T-helper 22 cell (primary cell): Measurements from ENCODE around the gene PCF11.
"Not testable (repeated sequence)": the region's sequence is repeated elsewhere in the genome, so short reads cannot be mapped to it uniquely, and the experiment has no call there.

Experiments
- DNase-seq: peaks from one replicate; pipeline ENCODE4 v3.0.0-alpha.2; 2020; ENCODE audit warnings: low read depth

Gene PCF11, protein sequence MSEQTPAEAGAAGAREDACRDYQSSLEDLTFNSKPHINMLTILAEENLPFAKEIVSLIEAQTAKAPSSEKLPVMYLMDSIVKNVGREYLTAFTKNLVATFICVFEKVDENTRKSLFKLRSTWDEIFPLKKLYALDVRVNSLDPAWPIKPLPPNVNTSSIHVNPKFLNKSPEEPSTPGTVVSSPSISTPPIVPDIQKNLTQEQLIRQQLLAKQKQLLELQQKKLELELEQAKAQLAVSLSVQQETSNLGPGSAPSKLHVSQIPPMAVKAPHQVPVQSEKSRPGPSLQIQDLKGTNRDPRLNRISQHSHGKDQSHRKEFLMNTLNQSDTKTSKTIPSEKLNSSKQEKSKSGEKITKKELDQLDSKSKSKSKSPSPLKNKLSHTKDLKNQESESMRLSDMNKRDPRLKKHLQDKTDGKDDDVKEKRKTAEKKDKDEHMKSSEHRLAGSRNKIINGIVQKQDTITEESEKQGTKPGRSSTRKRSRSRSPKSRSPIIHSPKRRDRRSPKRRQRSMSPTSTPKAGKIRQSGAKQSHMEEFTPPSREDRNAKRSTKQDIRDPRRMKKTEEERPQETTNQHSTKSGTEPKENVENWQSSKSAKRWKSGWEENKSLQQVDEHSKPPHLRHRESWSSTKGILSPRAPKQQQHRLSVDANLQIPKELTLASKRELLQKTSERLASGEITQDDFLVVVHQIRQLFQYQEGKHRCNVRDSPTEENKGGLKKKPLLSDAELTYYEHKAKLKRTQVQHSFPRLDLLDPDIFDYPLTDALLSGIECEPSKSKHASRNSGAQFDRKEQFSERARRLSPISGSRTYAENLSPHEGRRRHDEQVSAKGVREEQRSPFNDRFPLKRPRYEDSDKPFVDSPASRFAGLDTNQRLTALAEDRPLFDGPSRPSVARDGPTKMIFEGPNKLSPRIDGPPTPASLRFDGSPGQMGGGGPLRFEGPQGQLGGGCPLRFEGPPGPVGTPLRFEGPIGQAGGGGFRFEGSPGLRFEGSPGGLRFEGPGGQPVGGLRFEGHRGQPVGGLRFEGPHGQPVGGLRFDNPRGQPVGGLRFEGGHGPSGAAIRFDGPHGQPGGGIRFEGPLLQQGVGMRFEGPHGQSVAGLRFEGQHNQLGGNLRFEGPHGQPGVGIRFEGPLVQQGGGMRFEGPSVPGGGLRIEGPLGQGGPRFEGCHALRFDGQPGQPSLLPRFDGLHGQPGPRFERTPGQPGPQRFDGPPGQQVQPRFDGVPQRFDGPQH (N-terminal part only)

DNA sequence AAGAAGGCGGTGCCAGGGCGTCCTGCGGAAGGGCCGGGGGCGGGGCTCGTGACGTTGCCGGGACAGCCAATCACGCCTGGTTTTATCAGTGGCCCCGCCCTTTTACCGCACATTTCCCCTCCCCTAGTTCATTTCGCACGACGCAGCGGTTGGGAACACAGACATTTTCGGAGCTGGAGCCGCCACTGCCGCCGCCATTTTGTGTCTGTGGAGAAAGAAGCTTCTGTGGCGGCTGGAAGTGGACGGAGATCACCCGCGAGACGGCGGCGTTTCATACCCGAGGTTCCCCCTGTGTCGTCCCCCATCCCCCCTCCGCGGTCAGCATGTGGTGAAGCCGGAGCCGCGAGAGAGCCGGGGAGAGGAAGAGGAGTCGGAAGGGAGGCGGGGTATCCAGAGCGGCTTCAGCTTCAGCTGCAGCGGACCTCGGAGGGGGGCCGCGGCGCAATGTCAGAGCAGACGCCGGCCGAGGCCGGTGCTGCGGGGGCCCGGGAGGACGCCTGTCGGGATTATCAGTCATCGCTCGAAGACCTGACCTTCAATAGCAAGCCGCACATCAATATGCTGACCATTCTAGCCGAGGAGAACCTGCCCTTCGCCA, at the start of gene PCF11:
Gene PCF11 (plus strand): TSS at position 136 of the 598 bp plus-strand sequence. CDS start 309 bp downstream, at position 445.
- no peak for DNase-seq

DNA sequence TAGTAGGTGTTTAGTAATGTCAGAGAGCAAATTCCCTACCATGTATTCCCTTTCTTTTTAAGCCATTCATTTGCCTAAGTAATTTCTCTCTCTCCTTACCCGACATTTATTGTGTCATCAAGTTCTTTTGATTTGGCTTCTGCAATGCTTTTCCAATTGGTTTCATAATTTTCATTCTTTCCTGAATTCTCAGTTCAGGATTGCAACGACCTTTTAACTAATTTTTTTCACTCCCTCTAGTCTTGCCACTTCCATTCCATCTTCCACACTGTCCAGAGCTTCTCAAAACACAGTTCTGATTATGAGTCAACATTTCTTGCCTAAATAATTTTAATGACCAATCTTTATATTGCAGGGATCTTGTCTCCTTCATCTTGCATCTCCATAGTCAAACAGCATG, 44.0 kb upstream of the PCF11 start:
- DNase-seq = no peak

DNA sequence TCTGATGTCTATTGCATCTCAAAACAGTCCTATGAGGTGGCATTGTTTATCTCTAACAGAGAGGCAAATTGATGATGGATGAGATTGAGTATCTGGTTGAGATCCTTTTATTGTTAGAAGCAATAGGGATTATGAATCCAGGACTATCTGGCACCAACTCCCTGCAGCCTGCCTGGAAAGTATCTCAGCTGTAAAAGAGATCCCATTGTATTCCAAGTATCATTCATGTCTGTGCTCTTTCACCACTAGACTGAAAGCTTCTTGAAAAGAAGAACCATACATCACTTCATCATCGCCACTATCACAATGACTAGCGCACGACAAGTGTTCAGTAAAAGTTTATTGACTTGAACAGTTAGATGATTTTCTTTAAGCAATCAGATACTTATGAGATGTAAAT, 41.9 kb upstream of the PCF11 start:
- DNase-seq = no peak

DNA sequence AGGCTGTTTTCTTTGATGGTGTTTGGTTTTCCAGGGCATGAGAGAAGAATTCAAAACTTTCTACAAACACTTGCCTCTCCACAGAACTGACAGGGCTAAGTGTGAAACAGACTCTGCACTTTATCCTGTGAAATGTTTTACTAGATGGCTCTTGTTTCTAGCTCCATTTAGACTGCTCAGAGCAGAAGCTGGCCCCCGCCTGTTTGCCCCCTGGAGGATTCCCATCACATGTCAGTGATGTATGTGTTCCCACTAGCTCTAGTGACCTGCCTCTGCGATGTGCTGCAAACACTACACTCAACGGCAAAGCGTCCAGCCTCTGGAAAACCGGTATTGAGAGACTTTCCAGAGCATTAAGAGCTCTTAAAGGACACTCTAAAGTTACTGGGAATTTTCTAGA, 41.4 kb upstream of the PCF11 start:
- DNase-seq = no peak

DNA sequence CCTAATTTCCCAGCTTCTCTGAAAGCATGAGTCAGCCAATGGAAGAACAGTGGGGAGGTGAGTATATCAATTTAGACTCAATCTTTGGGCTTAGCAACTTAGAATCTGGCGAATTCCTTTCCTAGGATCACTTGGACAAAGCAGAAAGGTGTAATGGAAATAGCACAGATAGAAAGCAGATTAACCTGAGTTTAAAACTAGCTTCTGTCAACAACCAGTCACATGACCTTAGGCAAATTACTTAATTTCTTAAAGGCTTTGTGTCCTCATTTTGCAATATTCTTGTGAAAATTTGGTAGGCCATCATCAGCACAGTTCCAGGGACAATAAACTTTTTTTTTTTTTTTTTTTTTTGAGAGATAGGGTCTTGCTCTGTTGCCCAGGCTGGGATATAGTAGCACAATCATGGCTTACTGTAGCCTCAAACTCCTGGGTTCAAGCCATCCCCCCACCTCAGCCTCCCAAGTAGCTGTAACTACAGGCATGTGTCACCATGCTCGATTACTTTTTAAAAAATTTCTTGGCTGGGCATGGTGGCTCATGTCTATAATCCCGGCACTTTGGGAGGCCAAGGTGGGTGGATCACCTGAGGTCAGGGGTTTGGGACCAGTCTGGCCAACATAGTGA, 40.8 kb upstream of the PCF11 start:
- no peak for DNase-seq

DNA sequence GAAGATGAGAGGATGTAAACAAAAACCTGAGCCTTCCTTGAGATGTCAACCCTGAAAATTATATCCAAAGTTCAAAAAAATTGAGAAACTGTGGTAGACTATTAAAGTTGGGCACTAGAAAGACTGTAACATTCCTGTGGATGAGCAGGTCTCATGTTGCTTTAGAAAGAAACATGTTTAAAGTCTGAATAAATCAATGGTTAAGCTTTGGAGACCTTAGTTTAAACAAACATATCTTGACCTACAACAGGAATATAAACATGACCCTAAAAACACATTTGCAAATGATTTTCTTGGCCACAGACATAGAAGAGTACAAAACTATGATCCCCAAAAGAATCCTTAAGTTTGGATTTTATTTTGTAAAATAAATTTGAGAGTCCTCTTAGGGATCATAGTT, 38.1 kb upstream of the PCF11 start:
- DNase-seq = no peak

DNA sequence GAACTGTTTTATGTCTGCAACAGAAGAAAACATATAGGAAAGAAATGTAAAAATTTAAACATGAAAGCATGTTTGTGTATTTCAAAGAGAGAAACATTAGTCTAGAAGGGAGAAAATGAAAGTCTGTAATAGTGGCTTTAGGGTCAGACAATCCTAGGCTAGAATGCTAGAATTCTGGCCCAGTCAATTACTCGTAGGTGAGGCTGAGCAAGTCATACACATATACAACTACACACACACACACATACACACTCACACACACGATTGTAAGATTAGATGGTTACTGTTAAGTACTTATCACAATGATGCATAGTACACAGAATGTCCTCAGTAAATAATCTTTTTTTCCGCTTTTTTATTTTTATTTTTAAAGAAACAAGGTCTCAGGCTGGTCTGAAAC, 37.7 kb upstream of the PCF11 start:
- DNase-seq = no peak

DNA sequence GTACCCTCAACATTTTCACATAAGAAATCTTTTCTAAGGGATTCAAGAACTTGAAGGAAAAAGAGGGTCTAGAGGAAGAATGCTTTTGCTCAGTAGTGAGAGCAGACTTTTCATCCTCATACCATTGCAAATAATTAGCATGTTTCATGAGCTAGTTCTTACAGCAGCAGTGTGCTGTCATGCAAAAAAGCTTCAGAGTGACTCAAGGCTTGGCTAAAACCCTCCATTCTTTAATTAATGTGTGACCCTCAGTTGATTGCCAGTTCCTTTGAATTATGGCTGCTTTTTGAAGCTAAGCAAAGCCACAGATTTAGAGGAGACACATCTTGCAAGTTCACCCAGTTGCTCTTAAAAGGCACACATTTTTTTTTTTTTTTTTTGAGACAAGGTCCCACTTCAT, 36.6 kb upstream of the PCF11 start:
- DNase-seq = no peak

DNA sequence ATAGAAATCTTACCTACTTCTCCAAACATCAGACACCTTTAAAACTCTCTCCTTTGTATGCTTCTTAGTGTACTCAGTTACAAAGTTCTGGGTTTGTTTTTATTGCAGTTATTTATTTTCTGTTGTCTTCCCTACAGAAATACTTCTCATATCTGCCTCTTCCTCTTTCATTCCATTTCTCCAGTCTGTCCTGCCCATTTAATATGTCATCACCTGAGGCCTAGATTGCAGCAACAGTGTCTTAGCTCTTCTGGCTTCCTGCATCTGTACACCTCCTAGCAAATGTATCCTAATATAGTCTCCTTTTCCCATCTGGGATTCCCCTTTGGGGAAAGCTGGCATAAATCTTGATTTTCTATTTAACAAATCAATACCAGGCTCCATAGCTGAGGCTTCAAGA, 34.9 kb upstream of the PCF11 start:
- DNase-seq = no peak

DNA sequence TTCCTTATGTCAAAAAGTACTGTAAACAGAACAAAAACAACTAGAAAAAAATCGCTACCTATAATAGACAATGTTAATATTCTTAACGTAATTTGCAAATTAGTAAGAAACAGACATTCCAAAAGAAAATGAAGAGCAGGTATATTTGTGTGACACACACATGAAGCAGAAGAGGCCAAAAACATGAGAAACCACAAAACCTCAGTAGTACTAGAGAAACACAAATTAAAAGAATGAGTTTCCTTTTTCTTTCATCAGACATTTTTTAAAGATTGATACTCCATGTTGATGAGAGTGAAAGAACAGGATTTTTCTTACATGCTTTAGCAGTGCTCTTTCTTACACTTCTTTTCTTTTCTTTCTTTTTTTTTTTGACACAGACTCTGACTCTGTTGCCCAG, 34.2 kb upstream of the PCF11 start:
- DNase-seq = no peak

DNA sequence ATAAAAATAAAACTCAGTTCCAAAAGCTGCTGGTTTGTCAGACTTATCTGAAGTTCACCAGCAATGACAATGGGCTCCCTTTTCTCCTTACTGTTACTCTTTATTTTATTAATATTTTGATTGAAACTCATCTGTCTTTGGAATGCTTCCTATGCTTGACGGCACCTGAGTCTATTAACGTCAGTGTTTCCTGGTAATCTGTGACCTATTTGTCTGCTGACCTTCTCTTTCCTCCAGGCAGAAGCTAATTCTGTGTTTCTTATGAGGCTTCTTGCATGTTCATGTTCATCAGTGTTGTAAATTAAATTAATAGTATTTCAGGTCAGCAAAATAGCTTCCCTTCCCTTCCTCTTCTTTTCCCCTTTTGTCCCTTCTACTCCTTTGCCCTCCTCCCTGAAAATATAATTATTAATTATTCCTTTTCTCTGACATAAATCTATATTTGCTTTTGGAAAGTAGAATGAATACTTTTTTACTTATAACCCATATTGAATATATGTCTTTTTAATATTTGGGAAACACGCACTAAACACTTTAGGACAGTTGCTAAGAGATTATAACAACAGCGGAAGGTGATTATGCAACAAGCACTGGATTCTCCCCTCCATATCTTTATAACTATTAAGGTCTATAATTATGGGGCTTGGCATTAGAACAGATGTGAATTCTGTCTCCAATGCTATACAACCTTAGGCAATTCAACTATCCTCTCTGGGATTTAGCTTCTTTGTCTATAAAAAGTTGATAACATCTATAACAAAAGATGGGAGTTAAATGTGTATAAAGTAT, 32.1 kb upstream of the PCF11 start:
- DNase-seq = no peak

DNA sequence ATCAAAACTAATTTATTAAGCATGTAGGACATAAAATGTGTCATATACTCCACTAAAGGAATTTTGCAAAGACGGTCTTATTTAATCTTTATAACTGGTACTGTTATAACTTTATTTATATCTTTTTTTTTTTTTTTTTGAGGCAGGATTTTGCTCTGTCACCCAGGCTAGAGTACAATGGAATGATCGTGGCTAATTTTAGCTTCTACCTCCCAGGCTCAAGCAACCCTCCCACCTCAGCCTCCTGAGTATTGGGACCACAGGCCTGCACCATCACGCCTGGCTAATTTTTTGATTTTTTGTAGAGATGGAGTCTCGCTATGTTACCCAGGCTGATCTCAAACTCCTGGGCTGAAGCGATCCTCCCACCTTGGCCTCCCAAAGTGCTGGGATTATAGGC, 31.4 kb upstream of the PCF11 start:
- no peak for DNase-seq

DNA sequence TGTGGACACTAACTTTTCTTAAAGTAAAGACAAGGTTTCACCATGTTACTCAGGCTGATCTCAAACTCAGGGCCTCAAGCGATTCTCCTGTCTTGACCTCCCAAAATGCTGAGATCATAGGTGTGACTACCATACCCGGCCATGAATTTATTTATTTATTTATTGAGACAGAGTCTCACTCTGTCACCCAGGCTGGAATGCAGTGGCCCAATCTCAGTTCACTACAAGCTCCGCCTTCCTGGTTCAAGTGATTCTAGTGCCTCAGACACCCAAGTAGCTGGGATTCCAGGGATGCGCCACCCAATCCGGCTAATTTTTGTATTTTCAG, 29.7 kb upstream of the PCF11 start:
- DNase-seq = no peak

DNA sequence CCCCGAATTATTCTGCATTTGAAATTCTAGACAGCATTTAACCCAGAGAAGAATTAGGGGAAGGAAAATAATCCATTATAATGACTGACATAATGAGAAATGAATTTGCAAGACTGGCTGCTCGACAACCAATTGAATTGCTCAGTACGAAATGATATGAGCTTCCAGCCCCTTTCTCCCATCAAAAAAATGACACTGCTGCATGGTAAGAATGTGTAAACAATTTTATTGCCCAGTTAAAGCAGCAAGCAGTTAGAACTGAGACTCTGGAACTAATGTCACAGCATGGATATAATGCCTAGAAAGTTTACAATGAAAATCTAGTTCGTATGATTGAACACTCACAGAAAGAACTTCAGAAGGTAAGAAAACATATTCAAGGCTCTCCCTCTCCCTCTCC, 24.7 kb upstream of the PCF11 start:
- DNase-seq = no peak

DNA sequence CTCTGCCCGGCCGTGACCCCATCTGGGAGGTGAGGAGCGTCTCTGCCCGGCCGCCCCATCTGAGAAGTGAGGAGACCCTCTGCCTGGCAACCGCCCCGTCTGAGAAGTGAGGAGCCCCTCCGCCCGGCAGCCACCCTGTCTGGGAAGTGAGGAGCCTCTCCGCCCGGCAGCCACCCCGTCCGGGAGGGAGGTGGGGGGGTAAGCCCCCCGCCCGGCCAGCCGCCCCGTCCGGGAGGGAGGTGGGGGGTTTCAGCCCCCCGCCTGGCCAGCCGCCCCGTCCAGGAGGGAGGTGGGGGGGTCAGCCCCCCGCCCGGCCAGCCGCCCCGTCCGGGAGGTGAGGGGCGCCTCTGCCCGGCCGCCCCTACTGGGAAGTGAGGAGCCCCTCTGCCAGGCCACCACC, 23.7 kb upstream of the PCF11 start:
- not testable (repeated sequence) for DNase-seq

DNA sequence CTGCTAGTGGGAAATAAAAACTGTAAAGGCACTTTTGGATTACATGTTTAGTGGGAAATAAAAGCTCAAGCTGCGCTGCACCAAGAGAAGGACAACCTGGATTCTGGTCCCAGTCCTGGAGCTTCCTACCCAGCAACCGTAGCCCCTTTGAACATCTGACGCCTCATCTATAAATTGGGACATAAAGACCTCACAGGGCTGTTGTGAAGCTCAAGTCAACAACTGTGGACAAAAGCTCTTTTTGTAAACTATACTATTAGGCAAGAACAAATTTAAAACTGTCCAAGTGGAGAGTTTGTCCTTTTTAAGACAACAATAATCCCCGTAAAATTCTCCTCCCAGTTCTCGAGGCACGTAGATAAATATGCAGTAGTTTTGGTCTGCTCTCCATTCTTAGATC, 17.6 kb upstream of the PCF11 start:
- DNase-seq = no peak

DNA sequence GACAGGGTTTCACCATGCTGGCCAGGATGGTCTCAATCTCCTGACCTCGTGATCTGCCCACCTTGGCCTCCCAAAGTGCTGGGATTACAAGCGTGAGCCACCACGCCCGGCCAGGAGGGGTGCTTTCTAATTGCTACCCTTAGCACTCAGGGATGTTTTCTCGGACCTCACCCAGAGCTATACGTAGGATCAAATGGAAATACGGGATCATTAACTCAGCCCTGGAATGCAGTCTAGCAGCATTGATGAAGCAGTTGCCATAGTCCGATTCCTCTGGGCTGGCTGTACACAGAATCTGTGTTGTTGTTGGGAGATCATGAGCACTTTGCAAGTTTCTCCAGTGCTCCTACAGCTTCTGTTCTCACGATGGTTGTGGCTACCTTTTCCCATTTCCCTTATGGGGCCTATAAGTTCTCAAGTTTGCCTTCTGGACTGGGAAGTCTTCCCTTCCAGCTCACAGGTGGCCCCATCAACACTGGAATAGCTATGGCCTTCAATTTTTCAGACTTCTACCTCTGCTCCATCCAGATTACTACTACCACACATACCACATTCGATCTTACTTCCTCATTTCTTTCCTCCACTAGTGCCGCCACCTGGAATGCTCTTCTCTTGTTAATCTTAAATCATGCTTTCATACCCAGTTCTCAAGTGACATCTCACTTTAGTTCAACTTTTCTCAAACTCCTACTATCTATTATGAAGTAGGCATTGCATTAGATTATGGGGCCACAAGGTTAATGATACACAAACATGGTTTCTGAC, 16.1 kb upstream of the PCF11 start:
- DNase-seq = no peak

DNA sequence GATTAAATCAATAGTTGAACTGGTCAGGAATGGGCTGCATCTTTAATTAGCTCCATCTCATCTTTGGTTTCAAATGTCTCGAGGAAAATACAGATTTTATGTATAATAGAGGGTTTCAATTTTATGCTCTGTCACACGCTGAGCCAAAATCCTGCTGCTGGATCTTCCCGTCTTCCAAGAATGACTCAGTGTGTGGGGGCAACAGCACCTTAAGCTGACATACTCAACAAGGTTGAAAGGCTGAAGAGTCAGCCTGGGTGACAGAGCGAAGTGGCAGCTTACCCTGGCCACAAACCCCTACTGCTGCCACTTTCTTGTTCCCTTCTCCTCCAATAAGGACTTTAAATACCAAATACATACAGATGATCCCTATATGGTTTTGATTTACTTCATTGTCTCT, 9.0 kb upstream of the PCF11 start:
- no peak for DNase-seq

DNA sequence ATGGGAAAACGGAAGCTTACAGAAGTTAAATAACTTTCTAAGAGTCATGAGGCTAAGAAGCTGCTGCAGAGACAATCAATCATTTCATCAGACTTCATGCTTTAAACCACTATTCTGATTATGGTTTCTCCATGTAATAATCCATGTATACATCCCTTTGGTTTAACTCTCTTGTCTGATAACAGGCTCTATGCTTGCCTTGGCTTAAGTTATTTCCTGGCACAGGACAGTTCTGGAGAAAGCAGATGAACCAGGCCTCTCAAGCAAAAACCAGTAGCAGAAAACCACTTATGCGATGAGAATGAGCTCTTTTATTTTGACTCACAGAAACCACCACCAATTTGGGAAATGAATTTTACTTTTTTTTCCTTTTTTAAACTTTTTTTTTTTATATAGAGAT, 6.5 kb upstream of the PCF11 start:
- no peak for DNase-seq

DNA sequence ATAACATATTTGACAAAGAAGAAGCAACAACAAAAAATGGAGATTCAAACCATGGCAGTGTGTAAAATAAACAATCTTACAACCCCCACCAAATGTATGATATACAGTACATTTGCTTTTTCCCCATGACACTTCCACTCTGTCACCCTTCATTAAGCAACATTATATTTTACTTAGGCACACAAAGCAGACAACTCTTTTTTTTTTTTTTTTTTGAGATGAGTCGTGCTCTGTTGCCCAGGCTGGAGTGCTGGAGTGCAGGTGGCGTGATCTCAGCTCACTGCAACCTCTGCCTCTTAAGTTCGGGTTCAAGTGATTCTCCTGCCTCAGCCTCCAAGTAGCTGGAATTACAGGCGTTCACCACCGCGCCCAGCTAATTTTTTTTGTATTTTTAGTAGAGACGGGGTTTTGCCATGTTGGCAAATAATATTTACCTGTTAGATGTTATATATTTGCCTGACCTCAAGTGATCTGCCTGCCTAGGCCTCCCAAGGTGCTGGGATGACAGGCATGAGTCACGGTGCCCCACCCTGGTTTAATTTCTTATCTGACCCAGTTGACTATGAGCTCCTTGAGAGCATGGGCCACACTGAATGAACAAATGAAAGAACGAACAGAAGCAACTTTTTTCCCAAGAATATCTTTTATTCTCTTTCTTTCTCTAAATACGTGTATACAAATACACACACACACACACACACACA, 5.5 kb upstream of the PCF11 start:
- no peak for DNase-seq
